Measurements from ENCODE around the gene MEFV. TPM values are rescaled to one million over a fixed set of nuclear protein-coding genes. Genes with fewer than 3 reads are reported as not detected.
A peak's percentile ranks its signal among the peaks of the same experiment; 100 is the strongest.

Gene MEFV
- total and polyA plus RNA-seq, 2 of the 13 experiments (the other 11 are each of a cell fraction or from before 2014, with no cell fraction given): 0.22 TPM; not detected in 1

DNA sequence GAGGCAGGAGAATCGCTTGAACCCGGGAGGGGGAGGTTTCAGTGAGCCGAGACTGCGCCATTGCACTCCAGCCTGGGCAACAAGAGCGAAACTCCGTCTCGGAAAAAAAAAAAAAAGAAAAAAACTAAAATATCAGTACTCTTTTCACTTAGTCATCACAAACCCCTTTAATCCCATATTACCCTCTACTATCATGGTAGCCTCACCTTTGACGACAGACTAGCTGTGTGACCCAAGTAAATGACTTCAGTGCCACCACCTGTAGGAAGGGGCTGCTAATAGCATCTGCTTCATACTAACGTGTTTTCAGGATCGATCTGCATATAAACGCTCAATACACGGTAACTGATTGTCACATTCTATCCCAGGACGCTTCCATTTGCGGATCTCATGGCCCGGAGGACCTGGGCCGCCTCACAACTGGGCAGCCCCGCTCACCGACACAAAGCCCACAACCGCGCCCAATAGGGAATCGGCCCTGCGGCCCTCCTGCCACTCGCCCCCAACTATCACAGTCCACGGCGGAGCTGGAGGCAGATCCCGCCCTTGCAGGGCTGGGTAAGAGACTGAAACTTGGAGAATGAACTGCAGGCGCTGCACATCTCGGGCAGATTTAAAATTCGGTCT is 25.8 kb upstream of the MEFV start (continued):
- TF ChIP-seq, protein P1, sequence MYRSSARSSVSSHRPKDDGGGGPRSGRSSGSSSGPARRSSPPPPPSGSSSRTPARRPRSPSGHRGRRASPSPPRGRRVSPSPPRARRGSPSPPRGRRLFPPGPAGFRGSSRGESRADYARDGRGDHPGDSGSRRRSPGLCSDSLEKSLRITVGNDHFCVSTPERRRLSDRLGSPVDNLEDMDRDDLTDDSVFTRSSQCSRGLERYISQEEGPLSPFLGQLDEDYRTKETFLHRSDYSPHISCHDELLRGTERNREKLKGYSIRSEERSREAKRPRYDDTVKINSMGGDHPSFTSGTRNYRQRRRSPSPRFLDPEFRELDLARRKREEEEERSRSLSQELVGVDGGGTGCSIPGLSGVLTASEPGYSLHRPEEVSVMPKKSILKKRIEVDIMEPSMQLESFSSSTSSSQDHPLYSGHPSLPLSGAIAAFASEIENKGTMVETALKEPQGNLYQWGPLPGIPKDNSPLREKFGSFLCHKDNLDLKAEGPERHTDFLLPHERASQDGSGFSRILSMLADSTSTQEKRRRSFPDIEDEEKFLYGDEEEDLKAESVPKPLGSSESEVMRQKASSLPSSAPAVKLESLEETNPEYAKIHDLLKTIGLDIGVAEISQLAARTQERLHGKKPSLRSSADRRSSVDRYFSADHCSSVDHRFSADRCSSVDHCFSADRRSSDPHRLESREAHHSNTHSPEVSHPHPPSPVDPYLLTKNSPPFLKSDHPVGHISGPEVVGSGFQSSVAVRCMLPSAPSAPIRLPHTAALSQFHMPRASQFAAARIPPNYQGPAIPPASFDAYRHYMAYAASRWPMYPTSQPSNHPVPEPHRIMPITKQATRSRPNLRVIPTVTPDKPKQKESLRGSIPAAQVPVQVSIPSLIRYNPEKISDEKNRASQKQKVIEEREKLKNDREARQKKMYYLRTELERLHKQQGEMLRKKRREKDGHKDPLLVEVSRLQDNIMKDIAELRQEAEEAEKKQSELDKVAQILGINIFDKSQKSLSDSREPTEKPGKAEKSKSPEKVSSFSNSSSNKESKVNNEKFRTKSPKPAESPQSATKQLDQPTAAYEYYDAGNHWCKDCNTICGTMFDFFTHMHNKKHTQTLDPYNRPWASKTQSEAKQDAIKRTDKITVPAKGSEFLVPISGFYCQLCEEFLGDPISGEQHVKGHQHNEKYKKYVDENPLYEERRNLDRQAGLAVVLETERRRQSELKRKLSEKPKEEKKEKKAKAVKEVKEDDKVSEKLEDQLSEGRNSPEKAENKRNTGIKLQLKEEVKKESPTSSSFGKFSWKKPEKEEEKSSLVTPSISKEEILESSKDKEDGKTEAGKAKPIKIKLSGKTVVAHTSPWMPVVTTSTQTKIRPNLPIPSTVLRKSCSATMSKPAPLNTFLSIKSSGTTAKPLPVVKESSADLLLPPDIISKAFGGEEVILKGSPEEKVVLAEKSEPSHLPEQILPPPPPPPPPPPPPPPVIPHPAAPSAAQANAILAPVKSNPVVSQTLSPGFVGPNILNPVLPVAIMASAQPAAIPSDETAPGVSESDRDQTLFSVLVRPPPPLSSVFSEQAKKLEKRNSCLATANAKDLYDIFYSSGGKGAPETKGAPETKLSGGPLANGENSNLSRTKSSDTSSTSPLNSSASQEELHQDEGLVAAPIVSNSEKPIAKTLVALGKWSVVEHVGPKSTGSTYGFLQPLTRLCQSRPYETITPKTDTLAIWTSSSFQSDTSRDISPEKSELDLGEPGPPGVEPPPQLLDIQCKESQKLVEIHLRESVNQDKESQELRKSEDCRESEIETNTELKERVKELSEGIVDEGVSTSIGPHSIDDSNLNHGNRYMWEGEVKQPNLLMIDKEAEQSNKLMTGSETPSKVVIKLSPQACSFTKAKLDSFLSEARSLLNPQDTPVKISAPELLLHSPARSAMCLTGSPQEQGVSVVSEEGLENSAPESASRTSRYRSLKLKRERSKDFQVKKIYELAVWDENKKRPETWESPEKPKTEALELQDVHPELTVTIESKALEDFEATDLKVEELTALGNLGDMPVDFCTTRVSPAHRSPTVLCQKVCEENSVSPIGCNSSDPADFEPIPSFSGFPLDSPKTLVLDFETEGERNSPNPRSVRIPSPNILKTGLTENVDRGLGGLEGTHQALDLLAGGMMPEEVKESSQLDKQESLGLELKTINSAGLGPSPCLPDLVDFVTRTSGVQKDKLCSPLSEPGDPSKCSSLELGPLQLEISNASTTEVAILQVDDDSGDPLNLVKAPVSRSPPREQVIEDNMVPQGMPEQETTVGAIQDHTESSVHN (CRISPR knock-in tag; IDR thresholded peaks at IDR 0.05): no peak
- TF ChIP-seq, protein P2, sequence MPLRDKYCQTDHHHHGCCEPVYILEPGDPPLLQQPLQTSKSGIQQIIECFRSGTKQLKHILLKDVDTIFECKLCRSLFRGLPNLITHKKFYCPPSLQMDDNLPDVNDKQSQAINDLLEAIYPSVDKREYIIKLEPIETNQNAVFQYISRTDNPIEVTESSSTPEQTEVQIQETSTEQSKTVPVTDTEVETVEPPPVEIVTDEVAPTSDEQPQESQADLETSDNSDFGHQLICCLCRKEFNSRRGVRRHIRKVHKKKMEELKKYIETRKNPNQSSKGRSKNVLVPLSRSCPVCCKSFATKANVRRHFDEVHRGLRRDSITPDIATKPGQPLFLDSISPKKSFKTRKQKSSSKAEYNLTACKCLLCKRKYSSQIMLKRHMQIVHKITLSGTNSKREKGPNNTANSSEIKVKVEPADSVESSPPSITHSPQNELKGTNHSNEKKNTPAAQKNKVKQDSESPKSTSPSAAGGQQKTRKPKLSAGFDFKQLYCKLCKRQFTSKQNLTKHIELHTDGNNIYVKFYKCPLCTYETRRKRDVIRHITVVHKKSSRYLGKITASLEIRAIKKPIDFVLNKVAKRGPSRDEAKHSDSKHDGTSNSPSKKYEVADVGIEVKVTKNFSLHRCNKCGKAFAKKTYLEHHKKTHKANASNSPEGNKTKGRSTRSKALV (CRISPR knock-in tag; IDR thresholded peaks at IDR 0.05): no peak
- TF ChIP-seq XBP1 (CRISPR knock-in tag; IDR thresholded peaks at IDR 0.05) (no peak), ZNF143 (CRISPR knock-in tag; IDR thresholded peaks at IDR 0.05) (no peak), ZNF256 (CRISPR knock-in tag; conservative IDR thresholded peaks at IDR 0.05) (peak; percentile 72; the same call in 1 of the 2 replicates), ZNF331 (CRISPR knock-in tag; IDR thresholded peaks at IDR 0.05) (no peak), TRIM24 (CRISPR knock-in tag; IDR thresholded peaks at IDR 0.05) (no peak), FOXK1 (CRISPR knock-in tag; IDR thresholded peaks at IDR 0.05; ENCODE audit: borderline replicate concordance, low read depth) (no peak; the same call in 1 of the 2 replicates), HNRNPUL1 (IDR thresholded peaks at IDR 0.05; ENCODE audit: low read depth, low read length) (no peak), ZNF883 (CRISPR knock-in tag; IDR thresholded peaks at IDR 0.05; ENCODE audit: not compliant biosample characterization) (no peak), TBP (CRISPR knock-in tag; IDR thresholded peaks at IDR 0.05) (no peak), RFX3 (CRISPR knock-in tag; IDR thresholded peaks at IDR 0.05) (no peak), KLF16 (CRISPR knock-in tag; IDR thresholded peaks at IDR 0.05) (no peak), ZMYM4 (CRISPR knock-in tag; IDR thresholded peaks at IDR 0.05) (no peak), KLF12 (CRISPR knock-in tag; IDR thresholded peaks at IDR 0.05; ENCODE audit: borderline replicate concordance) (no peak; the same call in 1 of the 2 replicates)
- TF ChIP-seq, protein P3, sequence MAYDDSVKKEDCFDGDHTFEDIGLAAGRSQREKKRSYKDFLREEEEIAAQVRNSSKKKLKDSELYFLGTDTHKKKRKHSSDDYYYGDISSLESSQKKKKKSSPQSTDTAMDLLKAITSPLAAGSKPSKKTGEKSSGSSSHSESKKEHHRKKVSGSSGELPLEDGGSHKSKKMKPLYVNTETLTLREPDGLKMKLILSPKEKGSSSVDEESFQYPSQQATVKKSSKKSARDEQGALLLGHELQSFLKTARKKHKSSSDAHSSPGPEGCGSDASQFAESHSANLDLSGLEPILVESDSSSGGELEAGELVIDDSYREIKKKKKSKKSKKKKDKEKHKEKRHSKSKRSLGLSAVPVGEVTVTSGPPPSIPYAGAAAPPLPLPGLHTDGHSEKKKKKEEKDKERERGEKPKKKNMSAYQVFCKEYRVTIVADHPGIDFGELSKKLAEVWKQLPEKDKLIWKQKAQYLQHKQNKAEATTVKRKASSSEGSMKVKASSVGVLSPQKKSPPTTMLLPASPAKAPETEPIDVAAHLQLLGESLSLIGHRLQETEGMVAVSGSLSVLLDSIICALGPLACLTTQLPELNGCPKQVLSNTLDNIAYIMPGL (CRISPR knock-in tag; IDR thresholded peaks at IDR 0.05; ENCODE audit: borderline replicate concordance in 1 of 2, low read depth in 1 of 2): peak in 1 of 2 experiments; percentile 73; a peak in 1 of 4 replicates
- TF ChIP-seq, protein P4, sequence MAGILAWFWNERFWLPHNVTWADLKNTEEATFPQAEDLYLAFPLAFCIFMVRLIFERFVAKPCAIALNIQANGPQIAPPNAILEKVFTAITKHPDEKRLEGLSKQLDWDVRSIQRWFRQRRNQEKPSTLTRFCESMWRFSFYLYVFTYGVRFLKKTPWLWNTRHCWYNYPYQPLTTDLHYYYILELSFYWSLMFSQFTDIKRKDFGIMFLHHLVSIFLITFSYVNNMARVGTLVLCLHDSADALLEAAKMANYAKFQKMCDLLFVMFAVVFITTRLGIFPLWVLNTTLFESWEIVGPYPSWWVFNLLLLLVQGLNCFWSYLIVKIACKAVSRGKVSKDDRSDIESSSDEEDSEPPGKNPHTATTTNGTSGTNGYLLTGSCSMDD (CRISPR knock-in tag; IDR thresholded peaks at IDR 0.05): no peak
